WTC11 (cell line): ENCODE results near the gene OGFOD2. TPM values are rescaled to one million over a fixed set of nuclear protein-coding genes. Genes with fewer than 3 reads are reported as not detected.

Experiments
- ATAC-seq: fragments of 200-7000 bp; cut with Tn5 transposase; 2 replicates; pipeline ENCODE4 v1.10.0; 2021; ENCODE audit warnings: mild to moderate bottlenecking, moderate library complexity
- CTCF ChIA-PET: fragments of 300-600 bp; sonication (Branson Sonifier 250); formaldehyde crosslinking; loops from one replicate; lab custom pipeline; 2021; ENCODE audit warnings: antibody characterized with exemption; lab: Charles Lee
- POLR2A ChIA-PET: fragments of 350-600 bp; sonication (Branson Sonifier 250); formaldehyde crosslinking; loops from one replicate; lab custom pipeline; 2021; ENCODE audit warnings: antibody characterized with exemption; lab: Charles Lee
- DNase-seq: peaks from one replicate; pipeline ENCODE4 v3.0.0; 2021; ENCODE audit warnings: low spot score
- H3K27ac Mint-ChIP-seq: 2 replicates; pipeline ENCODE4 v1.8.0; 2021; ENCODE audit warnings: mixed read lengths
- H3K27me3 Mint-ChIP-seq: 2 replicates; pipeline ENCODE4 v1.8.0; 2021; ENCODE audit warnings: low read depth, mild to moderate bottlenecking, moderate library complexity, mixed read lengths
- H3K36me3 Mint-ChIP-seq: 2 replicates; pipeline ENCODE4 v1.8.0; 2021; ENCODE audit warnings: mixed read lengths
- H3K4me1 Mint-ChIP-seq: 2 replicates; pipeline ENCODE4 v1.8.0; 2022; ENCODE audit warnings: mixed read lengths
- H3K4me3 Mint-ChIP-seq: 2 replicates; pipeline ENCODE4 v1.8.0; 2021; ENCODE audit warnings: mild to moderate bottlenecking, moderate library complexity, mixed read lengths
- H3K9me3 Mint-ChIP-seq: 2 replicates; pipeline ENCODE4 v1.8.0; 2021; ENCODE audit warnings: mixed read lengths
- FOXK1 ChIP-seq: sonication (generic); formaldehyde crosslinking; IDR thresholded peaks from 2 replicates; pipeline ENCODE4 v1.8.0; 2022; ENCODE audit warnings: mild to moderate bottlenecking, moderate library complexity, missing genetic modification reagents
- HMGA2 ChIP-seq: fragments of 250-450 bp; sonication (Bioruptor Pico); IDR thresholded peaks from 2 replicates; pipeline ENCODE4 v1.4.0; 2021; ENCODE audit warnings: mild to moderate bottlenecking, moderate library complexity
- JAZF1 ChIP-seq: fragments of 250-450 bp; sonication (Bioruptor Pico); IDR thresholded peaks from 2 replicates; pipeline ENCODE4 v1.9.0; 2021; ENCODE audit warnings: moderate library complexity, mild to moderate bottlenecking, inconsistent platforms
- MYBL2 ChIP-seq: sonication (generic); formaldehyde crosslinking; IDR thresholded peaks from 2 replicates; pipeline ENCODE4 v1.8.1; 2023; ENCODE audit warnings: mild to moderate bottlenecking, moderate library complexity, missing genetic modification reagents
- NFATC4 ChIP-seq: fragments of 250-450 bp; sonication (Bioruptor Pico); IDR thresholded peaks from 2 replicates; pipeline ENCODE4 v1.9.0; 2021; ENCODE audit warnings: mild to moderate bottlenecking
- OVOL2 ChIP-seq: fragments of 250-450 bp; sonication (Bioruptor Pico); IDR thresholded peaks from 2 replicates; pipeline ENCODE4 v1.9.0; 2021; ENCODE audit warnings: mild to moderate bottlenecking, borderline replicate concordance
- RORB ChIP-seq: fragments of 250-450 bp; sonication (Bioruptor Pico); IDR thresholded peaks from 2 replicates; pipeline ENCODE4 v1.9.0; 2021; ENCODE audit warnings: mild to moderate bottlenecking
- SMAD3 ChIP-seq: sonication (generic); formaldehyde crosslinking; IDR thresholded peaks from 2 replicates; pipeline ENCODE4 v1.8.0; 2022; ENCODE audit warnings: missing genetic modification reagents, mild to moderate bottlenecking, borderline replicate concordance
- SP1 ChIP-seq: sonication (generic); formaldehyde crosslinking; conservative IDR thresholded peaks from 2 replicates; pipeline ENCODE4 v1.8.1; 2022; ENCODE audit warnings: missing genetic modification reagents
- TEAD1 ChIP-seq: sonication (generic); formaldehyde crosslinking; IDR thresholded peaks from 2 replicates; pipeline ENCODE4 v1.8.0; 2022; ENCODE audit warnings: mild to moderate bottlenecking, missing genetic modification reagents
- TEAD4 ChIP-seq: sonication (generic); formaldehyde crosslinking; IDR thresholded peaks from 2 replicates; pipeline ENCODE4 v1.8.0; 2022; ENCODE audit warnings: mild to moderate bottlenecking, missing genetic modification reagents
- TP53 ChIP-seq: sonication (generic); formaldehyde crosslinking; IDR thresholded peaks from 2 replicates; pipeline ENCODE4 v1.8.1; 2023; ENCODE audit warnings: mild to moderate bottlenecking, missing genetic modification reagents
- ZNF138 ChIP-seq: sonication (generic); formaldehyde crosslinking; conservative IDR thresholded peaks from 2 replicates; pipeline ENCODE4 v1.8.1; 2022; ENCODE audit warnings: mild to moderate bottlenecking, moderate library complexity, missing genetic modification reagents
- ZNF263 ChIP-seq: sonication (generic); formaldehyde crosslinking; IDR thresholded peaks from 2 replicates; pipeline ENCODE4 v1.8.1; 2022; ENCODE audit warnings: low read depth, mild to moderate bottlenecking, moderate library complexity, missing genetic modification reagents
- ZNF396 ChIP-seq: fragments of 250-450 bp; sonication (Bioruptor Pico); IDR thresholded peaks from 2 replicates; pipeline ENCODE4 v1.8.0; 2021; ENCODE audit warnings: mild to moderate bottlenecking, moderate library complexity, borderline replicate concordance
- ZNF423 ChIP-seq: fragments of 250-450 bp; sonication (Bioruptor Pico); IDR thresholded peaks from 2 replicates; pipeline ENCODE4 v2.1.2; 2022; ENCODE audit warnings: mild to moderate bottlenecking, moderate library complexity
- total RNA-seq: library from RNA; stranded (reverse); gene quantifications from 3 replicates; pipeline ENCODE4 v1.2.3, GENCODE V29; 2021
- TF ChIP-seq, protein P1 (sequence below): sonication (generic); formaldehyde crosslinking; IDR thresholded peaks from 2 replicates; pipeline ENCODE4 v1.8.1; 2022; ENCODE audit warnings: mild to moderate bottlenecking, missing genetic modification reagents, moderate library complexity, borderline replicate concordance
- TF ChIP-seq, protein P2 (sequence below): sonication (generic); formaldehyde crosslinking; IDR thresholded peaks from 2 replicates; pipeline ENCODE4 v1.8.0; 2022; ENCODE audit warnings: mild to moderate bottlenecking, missing genetic modification reagents
- TF ChIP-seq, protein P3 (sequence below): fragments of 250-450 bp; sonication (Bioruptor Pico); conservative IDR thresholded peaks from 2 replicates; pipeline ENCODE4 v1.9.0; 2021; ENCODE audit warnings: mild to moderate bottlenecking
- TF ChIP-seq, protein P4 (sequence below): sonication (generic); formaldehyde crosslinking; IDR thresholded peaks from 2 replicates; pipeline ENCODE4 v1.8.0; 2022; ENCODE audit warnings: mild to moderate bottlenecking, missing genetic modification reagents
- TF ChIP-seq, protein P5 (sequence below): fragments of 250-450 bp; sonication (Bioruptor Pico); IDR thresholded peaks from 2 replicates; pipeline ENCODE4 v1.8.0; 2021; ENCODE audit warnings: mild to moderate bottlenecking
- TF ChIP-seq, protein P6 (sequence below): sonication (generic); formaldehyde crosslinking; IDR thresholded peaks from 2 replicates; pipeline ENCODE4 v1.8.1; 2023; ENCODE audit warnings: mild to moderate bottlenecking, moderate library complexity, missing genetic modification reagents
- TF ChIP-seq, protein P7 (sequence below): fragments of 250-450 bp; sonication (Bioruptor Pico); IDR thresholded peaks from 2 replicates; pipeline ENCODE4 v1.9.0; 2021; ENCODE audit warnings: moderate library complexity, mild to moderate bottlenecking, inconsistent platforms, borderline replicate concordance
- TF ChIP-seq, protein P8 (sequence below): fragments of 250-450 bp; sonication (Bioruptor Pico); IDR thresholded peaks from 2 replicates; pipeline ENCODE4 v1.9.0; 2021; ENCODE audit warnings: mild to moderate bottlenecking
- TF ChIP-seq, protein P9 (sequence below): fragments of 250-450 bp; sonication (Bioruptor Pico); IDR thresholded peaks from 2 replicates; pipeline ENCODE4 v2.1.2; 2022; ENCODE audit warnings: mild to moderate bottlenecking, moderate library complexity
- TF ChIP-seq, protein P10 (sequence below): sonication (generic); formaldehyde crosslinking; conservative IDR thresholded peaks from 2 replicates; pipeline ENCODE4 v1.8.1; 2022; ENCODE audit warnings: mild to moderate bottlenecking, missing genetic modification reagents

Gene OGFOD2
- total RNA-seq, 1 experiment from 2014 or later, result 28.1 TPM

DNA sequence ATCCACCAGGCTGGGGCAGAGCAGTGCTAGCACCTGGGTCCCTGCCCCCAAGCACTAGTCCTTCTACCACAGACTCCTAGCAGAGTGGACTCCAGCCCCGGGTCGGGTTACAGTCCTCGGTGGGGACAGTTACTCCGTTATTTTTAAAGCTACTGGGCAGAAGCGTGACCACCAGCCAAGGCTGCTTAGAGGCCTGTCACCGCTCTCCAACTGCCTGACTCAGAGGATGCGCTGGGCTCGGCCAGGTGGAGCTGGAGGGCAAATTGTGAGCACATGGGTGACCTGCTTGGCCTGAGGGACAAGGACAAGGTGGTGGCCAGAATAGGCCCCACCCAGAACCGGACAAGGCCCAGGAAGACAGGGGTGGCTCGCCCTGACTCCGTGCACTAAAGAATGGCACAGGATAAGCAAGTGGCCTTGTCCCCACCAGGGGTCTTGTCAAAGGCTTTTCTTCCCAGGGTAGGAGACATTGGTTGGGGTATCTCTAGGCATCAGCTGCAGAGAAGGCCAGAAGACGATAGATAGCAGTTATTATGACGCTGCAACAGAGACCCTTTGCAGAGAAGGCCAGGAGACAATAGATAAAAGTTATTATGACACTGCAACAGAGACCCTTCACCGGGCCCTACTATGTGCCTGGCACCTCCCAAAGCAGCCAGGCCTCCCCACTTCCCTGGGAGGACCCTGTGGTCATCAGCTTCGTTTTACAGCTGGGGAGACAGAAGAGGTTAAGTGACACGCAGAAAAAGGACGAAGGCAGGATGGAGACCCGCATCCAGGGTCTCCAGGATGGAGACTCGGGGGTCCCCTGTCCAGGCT lies 10.4 kb upstream of the OGFOD2 start (continued):
- TF ChIP-seq, protein P1, sequence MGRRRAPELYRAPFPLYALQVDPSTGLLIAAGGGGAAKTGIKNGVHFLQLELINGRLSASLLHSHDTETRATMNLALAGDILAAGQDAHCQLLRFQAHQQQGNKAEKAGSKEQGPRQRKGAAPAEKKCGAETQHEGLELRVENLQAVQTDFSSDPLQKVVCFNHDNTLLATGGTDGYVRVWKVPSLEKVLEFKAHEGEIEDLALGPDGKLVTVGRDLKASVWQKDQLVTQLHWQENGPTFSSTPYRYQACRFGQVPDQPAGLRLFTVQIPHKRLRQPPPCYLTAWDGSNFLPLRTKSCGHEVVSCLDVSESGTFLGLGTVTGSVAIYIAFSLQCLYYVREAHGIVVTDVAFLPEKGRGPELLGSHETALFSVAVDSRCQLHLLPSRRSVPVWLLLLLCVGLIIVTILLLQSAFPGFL, result no peak
- TF ChIP-seq NFATC4 (CRISPR knock-in tag) (no peak), FOXK1 (no peak), SP1 (CRISPR knock-in tag) (no peak), TEAD1 (CRISPR knock-in tag) (no peak), RORB (CRISPR knock-in tag) (no peak), TP53 (CRISPR knock-in tag) (no peak), OVOL2 (CRISPR knock-in tag) (no peak), ZNF263 (CRISPR knock-in tag) (no peak), ZNF396 (CRISPR knock-in tag) (no peak), JAZF1 (no peak)
- TF ChIP-seq, protein P2, sequence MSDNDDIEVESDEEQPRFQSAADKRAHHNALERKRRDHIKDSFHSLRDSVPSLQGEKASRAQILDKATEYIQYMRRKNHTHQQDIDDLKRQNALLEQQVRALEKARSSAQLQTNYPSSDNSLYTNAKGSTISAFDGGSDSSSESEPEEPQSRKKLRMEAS (CRISPR knock-in tag), result no peak
- TF ChIP-seq, protein P3, sequence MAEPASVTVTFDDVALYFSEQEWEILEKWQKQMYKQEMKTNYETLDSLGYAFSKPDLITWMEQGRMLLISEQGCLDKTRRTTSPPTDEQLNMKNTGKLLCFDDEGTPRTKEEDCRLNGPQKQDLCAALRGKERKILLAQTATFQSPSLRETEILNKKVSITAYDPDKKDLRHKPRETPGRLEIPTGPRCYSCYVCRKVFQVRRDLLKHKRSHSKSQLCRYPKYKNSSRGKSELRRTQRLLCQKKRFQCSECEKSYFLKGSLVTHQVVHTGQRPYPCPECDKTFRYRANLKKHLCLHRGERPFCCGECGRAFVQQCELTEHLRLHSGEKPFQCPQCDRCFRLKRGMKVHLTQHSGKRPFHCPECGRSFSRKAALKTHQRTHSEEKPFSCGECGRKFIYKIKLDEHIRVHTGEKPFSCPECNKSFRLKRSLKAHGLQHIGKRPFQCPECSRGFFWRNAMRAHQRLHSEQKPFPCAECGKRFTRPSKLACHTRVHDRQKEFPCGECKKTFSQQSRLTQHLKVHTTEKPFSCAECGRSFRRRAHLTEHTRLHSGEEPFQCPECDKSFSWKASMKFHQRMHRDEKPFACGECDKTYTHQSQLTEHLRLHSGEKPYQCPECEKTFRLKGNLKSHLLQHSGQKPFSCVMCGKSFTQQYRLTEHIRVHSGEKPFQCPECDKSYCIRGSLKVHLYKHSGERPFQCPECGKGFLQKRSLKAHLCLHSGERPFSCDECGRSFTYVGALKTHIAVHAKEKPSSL (CRISPR knock-in tag), result no peak
- TF ChIP-seq, protein P4, sequence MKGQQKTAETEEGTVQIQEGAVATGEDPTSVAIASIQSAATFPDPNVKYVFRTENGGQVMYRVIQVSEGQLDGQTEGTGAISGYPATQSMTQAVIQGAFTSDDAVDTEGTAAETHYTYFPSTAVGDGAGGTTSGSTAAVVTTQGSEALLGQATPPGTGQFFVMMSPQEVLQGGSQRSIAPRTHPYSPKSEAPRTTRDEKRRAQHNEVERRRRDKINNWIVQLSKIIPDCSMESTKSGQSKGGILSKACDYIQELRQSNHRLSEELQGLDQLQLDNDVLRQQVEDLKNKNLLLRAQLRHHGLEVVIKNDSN (CRISPR knock-in tag), result no peak
- TF ChIP-seq, protein P5, sequence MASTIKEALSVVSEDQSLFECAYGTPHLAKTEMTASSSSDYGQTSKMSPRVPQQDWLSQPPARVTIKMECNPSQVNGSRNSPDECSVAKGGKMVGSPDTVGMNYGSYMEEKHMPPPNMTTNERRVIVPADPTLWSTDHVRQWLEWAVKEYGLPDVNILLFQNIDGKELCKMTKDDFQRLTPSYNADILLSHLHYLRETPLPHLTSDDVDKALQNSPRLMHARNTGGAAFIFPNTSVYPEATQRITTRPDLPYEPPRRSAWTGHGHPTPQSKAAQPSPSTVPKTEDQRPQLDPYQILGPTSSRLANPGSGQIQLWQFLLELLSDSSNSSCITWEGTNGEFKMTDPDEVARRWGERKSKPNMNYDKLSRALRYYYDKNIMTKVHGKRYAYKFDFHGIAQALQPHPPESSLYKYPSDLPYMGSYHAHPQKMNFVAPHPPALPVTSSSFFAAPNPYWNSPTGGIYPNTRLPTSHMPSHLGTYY (CRISPR knock-in tag), result no peak
- TF ChIP-seq, protein P6, sequence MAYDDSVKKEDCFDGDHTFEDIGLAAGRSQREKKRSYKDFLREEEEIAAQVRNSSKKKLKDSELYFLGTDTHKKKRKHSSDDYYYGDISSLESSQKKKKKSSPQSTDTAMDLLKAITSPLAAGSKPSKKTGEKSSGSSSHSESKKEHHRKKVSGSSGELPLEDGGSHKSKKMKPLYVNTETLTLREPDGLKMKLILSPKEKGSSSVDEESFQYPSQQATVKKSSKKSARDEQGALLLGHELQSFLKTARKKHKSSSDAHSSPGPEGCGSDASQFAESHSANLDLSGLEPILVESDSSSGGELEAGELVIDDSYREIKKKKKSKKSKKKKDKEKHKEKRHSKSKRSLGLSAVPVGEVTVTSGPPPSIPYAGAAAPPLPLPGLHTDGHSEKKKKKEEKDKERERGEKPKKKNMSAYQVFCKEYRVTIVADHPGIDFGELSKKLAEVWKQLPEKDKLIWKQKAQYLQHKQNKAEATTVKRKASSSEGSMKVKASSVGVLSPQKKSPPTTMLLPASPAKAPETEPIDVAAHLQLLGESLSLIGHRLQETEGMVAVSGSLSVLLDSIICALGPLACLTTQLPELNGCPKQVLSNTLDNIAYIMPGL, result no peak

DNA sequence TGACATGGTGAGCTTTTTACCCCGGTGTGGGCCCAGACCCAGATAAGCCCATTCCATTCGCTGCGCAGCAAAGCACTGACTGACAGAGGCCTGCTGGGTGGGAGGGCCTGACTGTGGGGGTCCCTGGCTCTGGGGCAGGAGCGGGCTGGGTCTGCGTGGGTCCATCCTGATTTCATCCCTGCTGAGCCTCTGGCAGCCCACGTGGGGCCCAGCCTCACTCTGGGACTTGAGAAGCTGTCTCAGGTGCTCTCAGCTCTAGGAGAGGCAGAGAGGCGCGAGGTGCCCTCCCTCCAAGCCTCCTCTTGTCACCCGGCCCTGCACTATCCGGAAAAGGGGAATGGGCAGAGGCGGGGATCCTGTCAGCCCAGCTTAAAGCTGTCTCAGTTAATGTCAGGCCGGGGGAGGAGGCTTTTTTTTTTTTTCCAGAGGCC lies 9.7 kb upstream of the OGFOD2 start:
- Mint-ChIP-seq H3K9me3 (no peaks in the 10 kb centered on the region), H3K27me3 (peaks cover 5% of the 10 kb centered on the region), H3K4me1 (peaks cover 19% of the 10 kb centered on the region), H3K36me3 (no peaks in the 10 kb centered on the region), H3K27ac (no peak overlapping the region), H3K4me3 (peak overlapping the region; percentile 63)
- no peak for ATAC-seq
- ChIA-PET POLR2A (interaction anchor here (1.4 kb wide), 1 partner anchor 10 kb away, joined by 10 read pairs; the partner anchor contains the start of gene OGFOD2), CTCF (interaction anchor here (1.7 to 1.8 kb wide), 2 partner anchors 10 to 105 kb away, joined by 6 to 8 read pairs; partner anchors contain the start of gene OGFOD2)
- DNase-seq, result no peak
- TF ChIP-seq OVOL2 (CRISPR knock-in tag) (no peak), ZNF423 (CRISPR knock-in tag) (no peak), MYBL2 (CRISPR knock-in tag) (no peak), HMGA2 (CRISPR knock-in tag) (no peak), SMAD3 (CRISPR knock-in tag) (no peak), ZNF138 (CRISPR knock-in tag) (no peak), TEAD4 (no peak)
- TF ChIP-seq, protein P7, sequence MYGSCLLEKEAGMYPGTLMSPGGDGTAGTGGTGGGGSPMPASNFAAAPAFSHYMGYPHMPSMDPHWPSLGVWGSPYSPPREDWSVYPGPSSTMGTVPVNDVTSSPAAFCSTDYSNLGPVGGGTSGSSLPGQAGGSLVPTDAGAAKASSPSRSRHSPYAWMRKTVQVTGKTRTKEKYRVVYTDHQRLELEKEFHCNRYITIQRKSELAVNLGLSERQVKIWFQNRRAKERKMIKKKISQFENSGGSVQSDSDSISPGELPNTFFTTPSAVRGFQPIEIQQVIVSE (CRISPR knock-in tag), result no peak
- TF ChIP-seq, protein P8, sequence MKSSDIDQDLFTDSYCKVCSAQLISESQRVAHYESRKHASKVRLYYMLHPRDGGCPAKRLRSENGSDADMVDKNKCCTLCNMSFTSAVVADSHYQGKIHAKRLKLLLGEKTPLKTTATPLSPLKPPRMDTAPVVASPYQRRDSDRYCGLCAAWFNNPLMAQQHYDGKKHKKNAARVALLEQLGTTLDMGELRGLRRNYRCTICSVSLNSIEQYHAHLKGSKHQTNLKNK (CRISPR knock-in tag), result no peak
- TF ChIP-seq, protein P9, sequence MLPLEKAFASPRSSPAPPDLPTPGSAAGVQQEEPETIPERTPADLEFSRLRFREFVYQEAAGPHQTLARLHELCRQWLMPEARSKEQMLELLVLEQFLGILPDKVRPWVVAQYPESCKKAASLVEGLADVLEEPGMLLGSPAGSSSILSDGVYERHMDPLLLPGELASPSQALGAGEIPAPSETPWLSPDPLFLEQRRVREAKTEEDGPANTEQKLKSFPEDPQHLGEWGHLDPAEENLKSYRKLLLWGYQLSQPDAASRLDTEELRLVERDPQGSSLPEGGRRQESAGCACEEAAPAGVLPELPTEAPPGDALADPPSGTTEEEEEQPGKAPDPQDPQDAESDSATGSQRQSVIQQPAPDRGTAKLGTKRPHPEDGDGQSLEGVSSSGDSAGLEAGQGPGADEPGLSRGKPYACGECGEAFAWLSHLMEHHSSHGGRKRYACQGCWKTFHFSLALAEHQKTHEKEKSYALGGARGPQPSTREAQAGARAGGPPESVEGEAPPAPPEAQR, result no peak
- TF ChIP-seq, protein P10, sequence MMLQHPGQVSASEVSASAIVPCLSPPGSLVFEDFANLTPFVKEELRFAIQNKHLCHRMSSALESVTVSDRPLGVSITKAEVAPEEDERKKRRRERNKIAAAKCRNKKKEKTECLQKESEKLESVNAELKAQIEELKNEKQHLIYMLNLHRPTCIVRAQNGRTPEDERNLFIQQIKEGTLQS, result no peak
- TF ChIP-seq, protein P2 (CRISPR knock-in tag), result no peak
